ENCODE results near the gene MLLT3. TPM values are rescaled to one million over a fixed set of nuclear protein-coding genes. Genes with fewer than 3 reads are reported as not detected.

MLLT3 gene
- total RNA-seq (2022; extraction: Qiagen RNA extraction) = 16.1 to 20.0 TPM (median 17.7 TPM) in 5 replicates

GRCh38 chr9:20622330-20623020 is at the start of gene MLLT3:
Gene MLLT3 (minus strand): TSS chr9:20622499.

Other genes with a start within 250 kb of the MLLT3 start
- gene FOCAD, start 61.8 kb upstream of the MLLT3 start, total RNA-seq (2022; extraction: Qiagen RNA extraction) = 14.1 to 21.1 TPM (median 18.1 TPM) in 5 replicates

All from A549 treated with dexamethasone at 1 μM for 4 hours (cell line).